Measurements from ENCODE around the gene ATAT1. TPM values are rescaled to one million over a fixed set of nuclear protein-coding genes. Genes with fewer than 3 reads are reported as not detected.

The ATAT1 gene
- total and polyA plus RNA-seq, 9 of the 15 experiments (the other 6 are each of a cell fraction or from before 2014, with no cell fraction given), result 0.65 to 5.8 (median 1.6) TPM

DNA sequence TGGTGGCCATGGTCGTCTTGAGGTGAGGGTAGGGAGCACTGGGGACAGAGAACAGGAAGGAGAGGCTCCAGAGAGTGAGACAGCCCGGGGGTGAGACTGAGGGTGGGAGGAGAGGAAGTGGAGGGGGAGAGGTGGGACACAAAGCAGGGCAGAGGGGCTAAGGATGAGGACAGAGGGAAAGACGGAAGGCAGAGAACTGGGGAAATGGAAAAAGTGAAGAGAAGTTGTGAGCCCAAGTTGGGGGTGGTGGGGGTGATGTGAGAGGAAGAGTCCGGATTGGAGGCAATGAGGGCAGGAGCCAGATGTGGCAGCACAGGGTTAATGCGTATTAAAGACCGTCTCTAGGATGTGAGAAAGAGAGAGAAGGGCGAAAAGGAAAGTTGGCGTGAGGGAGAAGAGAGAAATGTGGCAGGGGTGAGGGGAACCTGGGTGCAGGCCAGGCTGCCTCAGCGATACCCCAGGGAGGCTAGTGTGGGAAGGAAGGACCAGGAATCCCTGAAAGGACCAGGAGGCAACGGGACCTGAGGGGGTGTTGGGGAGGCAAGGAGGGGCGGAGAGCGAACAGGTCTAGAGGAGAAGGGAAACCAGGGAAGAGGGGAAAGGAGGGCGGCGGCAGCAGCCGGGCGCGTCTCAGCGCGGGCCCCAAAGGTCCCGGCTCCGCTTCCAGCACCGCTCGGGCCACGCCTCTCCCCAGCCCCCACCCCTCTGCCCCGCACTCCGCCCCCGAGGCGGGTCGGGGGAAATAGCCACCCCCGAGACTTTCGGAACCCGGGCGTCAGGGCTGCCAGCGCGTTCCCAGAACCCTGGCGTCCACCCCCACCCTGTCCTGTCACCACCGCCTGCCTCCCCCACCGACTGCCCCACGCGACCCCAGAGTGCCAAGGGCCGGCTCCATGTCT lies 59.6 kb downstream of the ATAT1 start, which contains the start of gene PPP1R18 (continued):
- TF ChIP-seq MGA (IDR thresholded peaks at IDR 0.05), result no peak
- peak in 1 of 3 experiments; percentile 59; a peak in 2 of 6 replicates for TF ChIP-seq ZBTB11 (CRISPR knock-in tag; IDR thresholded peaks at IDR 0.05)
- TF ChIP-seq ZNF253 (CRISPR knock-in tag; conservative IDR thresholded peaks at IDR 0.05), result no peak
- TF ChIP-seq AFF1 (IDR thresholded peaks at IDR 0.05; ENCODE audit: low read depth in 1 of 2, partially characterized antibody in 2 of 2), result peak in 1 of 2 experiments; percentile 73
- 0 out of 2 replicates have a peak, but pooled peaks have one; percentile 45 for TF ChIP-seq ZBED1 (IDR thresholded peaks at IDR 0.05)

Measured in K562 (cell line).